HG02610 (cell line): ENCODE measurements around the gene RFTN1.

ENCODE experiments used
- ATAC-seq: cut with Tn5 transposase; IDR thresholded peaks from one replicate; pipeline ENCODE4 v1.9.1; 2021; ENCODE audit warnings: mild to moderate bottlenecking, moderate library complexity; ENCODE audit not compliant: unreplicated experiment

The RFTN1 gene

GRCh38 chr3:16366581-16366980, 146.9 kb downstream of the RFTN1 start:
- ATAC-seq: no peak

DNA sequence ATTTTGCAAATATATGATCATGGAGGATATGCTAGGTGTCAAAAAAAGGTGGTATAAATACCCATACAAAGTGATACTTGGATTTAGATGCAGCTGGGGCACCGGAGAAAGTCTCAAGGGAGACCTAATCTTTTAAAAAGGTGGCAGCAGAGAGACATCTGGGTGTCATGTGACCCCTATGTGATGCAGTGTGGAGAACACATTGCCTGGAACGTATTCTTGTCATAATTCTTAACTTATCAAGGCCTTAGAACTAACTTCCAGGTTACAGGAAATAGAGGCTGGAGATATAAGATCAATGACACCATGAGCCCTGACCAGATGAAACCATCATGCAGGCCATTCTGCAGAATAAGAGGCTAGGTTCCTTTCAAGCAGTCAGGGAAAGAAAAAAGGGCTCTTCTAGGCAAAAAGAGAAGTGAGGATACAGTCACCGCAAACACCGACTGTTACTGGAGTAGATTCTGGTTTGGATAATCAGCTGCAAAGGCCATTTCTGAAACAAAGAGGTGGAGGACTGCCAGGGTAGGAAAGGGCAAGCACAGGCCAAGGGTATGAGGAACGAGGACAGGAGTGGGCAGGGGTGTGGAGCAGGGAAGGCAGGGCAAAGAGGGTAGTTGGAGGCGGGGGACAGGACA, 147.9 kb downstream of the RFTN1 start:
- no peak for ATAC-seq

- ATAC-seq: no peak
Measured at GRCh38 chr3:16364963-16365362, 148.5 kb downstream of the RFTN1 start.

GRCh38 chr3:16364323-16364722, 149.2 kb downstream of the RFTN1 start:
- ATAC-seq: no peak

- ATAC-seq: no peak
Measured at GRCh38 chr3:16363636-16364035, 149.9 kb downstream of the RFTN1 start.

DNA sequence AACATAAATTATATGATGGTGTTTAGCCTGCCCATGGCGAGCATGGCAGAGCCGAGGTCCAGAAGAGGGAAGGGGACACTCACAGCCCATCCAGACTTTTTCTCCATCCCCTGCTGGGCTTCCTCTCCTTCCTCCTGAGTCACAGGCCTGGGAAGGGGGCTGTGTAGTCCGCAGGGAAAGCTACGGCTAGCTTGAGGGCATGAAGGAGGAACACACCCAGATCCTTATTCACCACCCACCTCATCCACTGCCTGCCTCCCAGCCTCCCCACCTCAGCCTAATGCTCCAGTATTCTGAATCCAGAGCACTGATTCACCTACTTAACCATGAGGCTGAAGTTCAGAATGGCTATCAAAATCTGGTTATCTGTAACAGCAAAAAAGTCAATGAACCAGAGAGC, 150.7 kb downstream of the RFTN1 start:
- ATAC-seq: no peak

DNA sequence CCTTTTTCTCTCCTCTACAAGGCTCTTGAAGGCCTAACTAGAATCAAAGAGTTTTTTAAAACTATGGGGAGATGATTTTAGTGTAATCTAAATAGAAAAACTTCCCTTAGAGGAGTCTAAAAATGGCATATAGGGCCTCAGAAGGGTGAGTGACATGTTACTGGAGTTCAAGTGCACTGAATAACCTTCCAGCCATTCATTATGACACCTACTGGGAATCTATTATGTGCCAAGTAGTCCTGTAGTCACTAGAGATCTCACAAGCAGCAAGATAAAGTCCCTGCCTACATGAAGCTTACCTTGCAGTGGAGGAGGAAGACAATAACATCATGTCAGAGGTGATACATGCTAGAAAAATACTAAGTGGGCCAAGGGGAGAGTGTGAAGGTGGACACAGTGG, 152.4 kb downstream of the RFTN1 start:
- no peak for ATAC-seq

DNA sequence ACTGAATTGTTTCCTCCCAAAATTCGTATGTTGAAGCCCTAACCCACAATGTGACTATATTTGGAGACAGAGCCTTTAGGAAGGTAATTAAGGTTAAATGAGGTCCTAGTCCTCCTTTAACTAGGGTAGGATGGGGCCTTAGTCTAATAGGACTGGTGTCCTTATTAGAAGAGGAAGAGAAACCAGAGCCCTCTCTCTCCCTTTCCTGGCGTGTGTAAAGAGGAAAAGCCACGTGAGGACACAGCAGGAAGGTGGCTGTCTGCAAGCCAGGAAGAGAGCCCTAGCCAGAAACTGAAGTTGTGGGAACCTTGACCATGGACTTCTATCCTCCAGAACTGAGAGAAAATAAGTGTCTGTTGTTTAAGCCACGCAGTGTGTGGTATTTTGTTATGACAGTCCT, 154.2 kb downstream of the RFTN1 start:
- ATAC-seq: no peak

DNA sequence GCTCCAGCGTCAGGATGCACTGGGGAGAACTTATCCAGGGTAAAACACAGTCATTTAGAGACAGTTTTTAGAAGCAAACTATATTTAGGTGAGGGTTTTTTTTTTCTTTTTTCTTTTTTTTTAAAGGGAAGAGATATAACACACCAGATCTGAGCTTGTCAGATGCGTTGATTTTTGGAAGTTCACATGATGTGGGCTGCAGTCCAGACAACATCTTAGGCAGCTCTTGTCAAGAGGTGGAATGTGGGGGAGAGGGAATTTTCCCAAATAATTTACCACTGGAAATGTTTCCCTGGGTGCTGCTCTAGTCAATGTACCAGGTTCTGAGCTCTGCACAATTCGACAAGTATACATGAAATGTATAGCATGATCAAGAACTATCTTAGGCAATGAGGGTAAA, 155.2 kb downstream of the RFTN1 start:
- no peak for ATAC-seq

GRCh38 chr3:16357186-16358121, 156.0 kb downstream of the RFTN1 start:
- ATAC-seq: no peak

- no peak for ATAC-seq
Measured at GRCh38 chr3:16355828-16356227, 157.7 kb downstream of the RFTN1 start.

- no peak for ATAC-seq
Measured at GRCh38 chr3:16354291-16354690, 159.2 kb downstream of the RFTN1 start.

GRCh38 chr3:16352428-16352827, 161.1 kb downstream of the RFTN1 start:
- ATAC-seq: no peak

DNA sequence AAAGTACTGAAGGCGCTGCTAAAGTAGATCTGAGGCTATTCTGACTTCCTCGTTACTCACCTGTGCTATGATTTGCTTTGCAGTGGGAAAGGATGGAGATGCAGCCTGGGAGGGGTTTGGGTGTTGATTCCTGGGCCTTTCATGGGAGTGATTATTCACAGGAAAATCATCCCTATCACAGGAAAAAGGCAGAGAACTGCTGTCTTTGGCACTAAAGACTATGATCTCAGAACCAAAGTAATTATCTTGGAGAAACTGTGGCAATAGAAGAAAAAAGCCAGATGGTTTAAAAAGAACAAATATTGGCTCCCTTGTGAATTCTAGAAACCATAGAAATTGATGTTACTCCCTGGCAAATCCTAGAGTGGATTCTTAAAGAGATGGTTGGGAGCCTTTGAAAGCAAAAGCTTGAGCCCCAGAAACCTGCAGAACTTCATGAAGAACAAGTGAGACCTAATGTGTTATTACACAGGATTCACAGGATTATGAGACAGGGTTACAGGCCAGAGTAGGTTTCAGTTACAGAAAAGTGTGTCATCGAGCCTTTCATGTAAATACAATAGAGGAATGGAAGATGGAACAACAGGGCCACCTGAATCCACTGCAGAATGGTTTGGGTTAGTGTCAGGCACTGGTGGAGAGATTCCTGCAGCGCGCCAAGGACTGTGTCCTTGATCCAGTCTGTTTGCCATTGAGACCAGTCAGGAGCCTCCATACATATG, 162.7 kb downstream of the RFTN1 start:
- ATAC-seq: no peak

GRCh38 chr3:16349986-16350596, 163.4 kb downstream of the RFTN1 start:
- ATAC-seq: no peak

DNA sequence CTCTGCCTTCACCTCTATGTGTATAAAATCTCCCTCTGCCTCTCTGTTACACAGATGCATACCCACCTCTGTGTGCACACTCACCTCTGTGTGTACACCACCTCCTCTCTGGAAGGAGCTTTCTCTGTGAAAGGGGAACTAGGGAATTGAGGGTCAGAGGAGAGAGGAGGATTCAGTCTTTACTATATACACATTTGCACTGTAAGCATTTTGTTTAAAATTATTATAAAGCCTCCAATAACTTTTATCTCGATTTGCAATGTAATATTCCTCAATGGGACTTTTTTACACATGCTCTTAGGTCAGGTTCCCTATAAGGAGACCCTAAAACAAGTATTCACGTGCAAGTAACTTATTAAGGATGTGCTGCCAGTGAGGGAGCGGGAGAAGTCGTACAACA, 166.0 kb downstream of the RFTN1 start:
- ATAC-seq: no peak

- no peak for ATAC-seq
Measured at GRCh38 chr3:16346413-16347081, 167.0 kb downstream of the RFTN1 start.

GRCh38 chr3:16343101-16343500, 170.4 kb downstream of the RFTN1 start:
- no peak for ATAC-seq

DNA sequence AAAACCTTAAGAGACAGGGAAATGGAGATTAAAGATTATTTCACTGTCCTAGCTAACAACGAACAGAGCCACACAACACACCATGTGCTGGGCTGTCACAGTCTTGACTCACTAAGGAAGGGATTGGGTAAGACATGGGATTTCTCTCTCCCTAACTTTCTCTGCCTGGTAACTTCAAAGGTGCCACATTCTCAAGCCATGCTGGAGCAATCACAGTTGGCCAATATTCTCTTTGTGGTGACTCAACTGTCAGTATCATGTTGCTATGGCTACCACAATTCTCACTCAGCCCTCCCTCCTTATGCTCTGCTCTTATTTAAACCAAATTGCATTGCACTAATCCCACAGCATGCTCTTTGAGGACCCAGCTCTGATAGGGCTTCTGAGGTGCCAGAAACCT, 174.5 kb downstream of the RFTN1 start:
- ATAC-seq: peak; percentile 29

GRCh38 chr3:16337856-16338540, 175.5 kb downstream of the RFTN1 start:
- peak; percentile 86 for ATAC-seq
